ENCODE measurements around the gene KIRREL3.
A peak's percentile ranks its signal among the peaks of the same experiment; 100 is the strongest.

KIRREL3 gene

GRCh38 chr11:126431401-126432064 lies 569.0 kb downstream of the KIRREL3 start:
- DNase-seq, result no peak

GRCh38 chr11:126430581-126431335 lies 569.8 kb downstream of the KIRREL3 start:
- no peak for DNase-seq

GRCh38 chr11:126426820-126427749 lies 573.5 kb downstream of the KIRREL3 start:
- DNase-seq, result no peak

- no peak for DNase-seq
Measured at GRCh38 chr11:126426106-126426505, 574.5 kb downstream of the KIRREL3 start.

GRCh38 chr11:126424471-126425039 lies 576.0 kb downstream of the KIRREL3 start:
- no peak for DNase-seq

GRCh38 chr11:126423743-126424142 lies 576.8 kb downstream of the KIRREL3 start:
- DNase-seq, result no peak

- no peak for DNase-seq
Measured at GRCh38 chr11:126423154-126423553, 577.4 kb downstream of the KIRREL3 start.

- DNase-seq, result no peak
Measured at GRCh38 chr11:126422446-126422845, 578.1 kb downstream of the KIRREL3 start.

- no peak for DNase-seq
Measured at GRCh38 chr11:126421271-126421671, 579.3 kb downstream of the KIRREL3 start.

GRCh38 chr11:126420698-126421256 lies 579.8 kb downstream of the KIRREL3 start:
- DNase-seq, result no peak

GRCh38 chr11:126419801-126420697 lies 580.5 kb downstream of the KIRREL3 start:
- DNase-seq, result no peak

- DNase-seq, result no peak
Measured at GRCh38 chr11:126418887-126419286, 581.7 kb downstream of the KIRREL3 start.

- peak; percentile 5 for DNase-seq
Measured at GRCh38 chr11:126417091-126417862, 583.3 kb downstream of the KIRREL3 start.

- peak; percentile 92 for DNase-seq
Measured at GRCh38 chr11:126416542-126417090, 584.0 kb downstream of the KIRREL3 start.

GRCh38 chr11:126415669-126416420 lies 584.7 kb downstream of the KIRREL3 start:
- DNase-seq, result no peak

- DNase-seq, result no peak
Measured at GRCh38 chr11:126415128-126415527, 585.4 kb downstream of the KIRREL3 start.

- no peak for DNase-seq
Measured at GRCh38 chr11:126414615-126415014, 586.0 kb downstream of the KIRREL3 start.

GRCh38 chr11:126413843-126414405 lies 586.6 kb downstream of the KIRREL3 start:
- no peak for DNase-seq

GRCh38 chr11:126413426-126413825 lies 587.1 kb downstream of the KIRREL3 start:
- no peak for DNase-seq
